Stimulated activated CD8-positive, alpha-beta memory T cell treated with anti-CD3 and anti-CD28 coated beads, Interleukin-12 subunit alpha, Interleukin-12 subunit beta, amount 100 ng/mL, for 1 hour (primary cell): ENCODE results near the gene KAT2B.
A peak's percentile ranks its signal among the peaks of the same experiment; 100 is the strongest.
"Not testable (repeated sequence)": the region's sequence is repeated elsewhere in the genome, so short reads cannot be mapped to it uniquely, and the experiment has no call there.

Experiments used
- DNase-seq: peaks from one replicate; pipeline ENCODE4 v3.0.0-alpha.2; 2020; ENCODE audit warnings: low read depth

Gene KAT2B

GRCh38 chr3:20042331-20042730 lies 2.1 kb downstream of the KAT2B start:
- DNase-seq = no peak

GRCh38 chr3:20043396-20043795 lies 3.1 kb downstream of the KAT2B start:
- DNase-seq = peak; percentile 26

- no peak for DNase-seq
Measured at GRCh38 chr3:20043825-20044224, 3.6 kb downstream of the KAT2B start.

- DNase-seq = not testable (repeated sequence)
Measured at GRCh38 chr3:20045141-20045540, 4.9 kb downstream of the KAT2B start.

- DNase-seq = no peak
Measured at GRCh38 chr3:20046556-20046955, 6.3 kb downstream of the KAT2B start.

GRCh38 chr3:20047341-20047779 lies 7.1 kb downstream of the KAT2B start:
- DNase-seq = no peak

- DNase-seq = no peak
Measured at GRCh38 chr3:20047976-20048883, 8.0 kb downstream of the KAT2B start.

GRCh38 chr3:20051123-20051806 lies 11.0 kb downstream of the KAT2B start:
- no peak for DNase-seq

- DNase-seq = no peak
Measured at GRCh38 chr3:20052851-20053250, 12.6 kb downstream of the KAT2B start.

GRCh38 chr3:20054549-20054987 lies 14.3 kb downstream of the KAT2B start:
- DNase-seq = peak; percentile 46

GRCh38 chr3:20055020-20055775 lies 15.0 kb downstream of the KAT2B start:
- no peak for DNase-seq

- no peak for DNase-seq
Measured at GRCh38 chr3:20055842-20056241, 15.6 kb downstream of the KAT2B start.

- DNase-seq = no peak
Measured at GRCh38 chr3:20056725-20057611, 16.7 kb downstream of the KAT2B start.

GRCh38 chr3:20057612-20058180 lies 17.4 kb downstream of the KAT2B start:
- no peak for DNase-seq

- no peak for DNase-seq
Measured at GRCh38 chr3:20059929-20060328, 19.7 kb downstream of the KAT2B start.

GRCh38 chr3:20060974-20061685 lies 20.9 kb downstream of the KAT2B start:
- DNase-seq = no peak

- DNase-seq = no peak
Measured at GRCh38 chr3:20062996-20063395, 22.8 kb downstream of the KAT2B start.

- no peak for DNase-seq
Measured at GRCh38 chr3:20064387-20064786, 24.1 kb downstream of the KAT2B start.

GRCh38 chr3:20064796-20065564 lies 24.7 kb downstream of the KAT2B start:
- no peak for DNase-seq

- no peak for DNase-seq
Measured at GRCh38 chr3:20066079-20066478, 25.8 kb downstream of the KAT2B start.
